ENCODE results near the gene SPINK2.

SPINK2 gene

DNA sequence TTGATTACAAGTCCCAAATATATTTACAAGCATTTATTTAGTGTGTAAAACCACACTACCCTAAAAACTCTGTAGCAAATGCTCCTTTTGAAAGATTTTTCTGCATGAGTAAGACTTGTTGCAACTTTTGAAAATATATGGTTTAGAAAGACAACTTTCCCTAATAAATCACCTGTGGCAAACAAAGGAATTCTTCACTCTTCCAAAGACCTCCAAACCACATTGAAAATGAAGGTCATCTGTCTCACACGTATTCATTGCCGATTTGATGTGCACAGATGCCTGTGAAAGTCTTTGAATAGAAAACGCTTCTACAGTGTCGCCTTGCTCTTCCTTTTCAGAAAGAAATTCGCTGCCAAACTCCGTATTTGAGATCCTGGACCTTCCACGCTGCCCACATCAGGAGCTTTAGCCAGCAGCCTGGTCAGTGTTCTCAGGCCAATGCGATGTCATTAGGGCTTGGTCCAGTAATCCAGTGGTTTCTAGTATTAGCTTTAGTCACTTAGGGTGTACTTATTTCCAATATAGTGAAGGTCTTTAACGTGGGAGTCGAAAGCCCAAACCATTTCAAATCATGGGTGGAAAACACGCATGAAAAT, 22.2 kb downstream of the SPINK2 start:
- no peak overlapping the region for H2AK5ac ChIP-seq (ENCODE audit: low read length)
- H3K27ac ChIP-seq (ENCODE audit: low read depth, low read length) = no peak overlapping the region
- no CpG with 5 or more reads among the region's 11 CpGs for WGBS (ENCODE audit: extremely low coverage, insufficient coverage, insufficient read length)
- no peak overlapping the region for H3K4me2 ChIP-seq (ENCODE audit: low read length)
- no peak overlapping the region for H2BK120ac ChIP-seq (ENCODE audit: insufficient read depth, low read length, poor library complexity)
- no peak overlapping the region for H2AFZ ChIP-seq (ENCODE audit: insufficient read depth, low read length, poor library complexity)
- H3K14ac ChIP-seq (ENCODE audit: low read length) = no peak overlapping the region
- H3K79me1 ChIP-seq (ENCODE audit: low read length) = no peaks in the 10 kb centered on the region
- no peak overlapping the region for H3K23ac ChIP-seq (ENCODE audit: low read length)
- H3K18ac ChIP-seq (ENCODE audit: low read length) = no peak overlapping the region
- no peak overlapping the region for H4K12ac ChIP-seq (ENCODE audit: low read depth, low read length)
- no peaks in the 10 kb centered on the region for H3K4me1 ChIP-seq (ENCODE audit: control insufficient read depth in 1 of 2, insufficient read depth in 2 of 2, low read length in 2 of 2)
- no peak for DNase-seq
- H3K36me3 ChIP-seq (ENCODE audit: control insufficient read depth in 1 of 2, insufficient read depth in 2 of 2, low read length in 2 of 2) = no peaks in the 10 kb centered on the region
- no peak overlapping the region for H2BK12ac ChIP-seq (ENCODE audit: low read length)
- no peaks in the 10 kb centered on the region for H3K79me2 ChIP-seq (ENCODE audit: control insufficient read depth, insufficient read depth, low read length, poor library complexity)
- H4K91ac ChIP-seq (ENCODE audit: low read depth, low read length) = no peak overlapping the region
- no peaks in the 10 kb centered on the region for H3K27me3 ChIP-seq (ENCODE audit: insufficient read depth, low read length)
- no peaks in the 10 kb centered on the region for H3K9me3 ChIP-seq (ENCODE audit: insufficient read depth, low read depth, low read length)
- no peak overlapping the region for H4K8ac ChIP-seq (ENCODE audit: low read depth, low read length)
- no peak overlapping the region for H2BK5ac ChIP-seq (ENCODE audit: low read depth, low read length, poor library complexity)
- no peak overlapping the region for H3K9ac ChIP-seq (ENCODE audit: low read length)
- no peak overlapping the region for H3K4me3 ChIP-seq (ENCODE audit: low read depth, low read length)
- H3K4ac ChIP-seq (ENCODE audit: low read depth, low read length) = no peak overlapping the region

- H4K8ac ChIP-seq (ENCODE audit: low read depth, low read length) = no peak overlapping the region
- no peak overlapping the region for H3K23ac ChIP-seq (ENCODE audit: low read length)
- no peaks in the 10 kb centered on the region for H3K79me1 ChIP-seq (ENCODE audit: low read length)
- H2BK5ac ChIP-seq (ENCODE audit: low read depth, low read length, poor library complexity) = no peak overlapping the region
- no peak overlapping the region for H3K4me2 ChIP-seq (ENCODE audit: low read length)
- H3K36me3 ChIP-seq (ENCODE audit: control insufficient read depth in 1 of 2, insufficient read depth in 2 of 2, low read length in 2 of 2) = no peaks in the 10 kb centered on the region
- H2BK12ac ChIP-seq (ENCODE audit: low read length) = no peak overlapping the region
- no peak overlapping the region for H3K27ac ChIP-seq (ENCODE audit: low read depth, low read length)
- H4K91ac ChIP-seq (ENCODE audit: low read depth, low read length) = no peak overlapping the region
- WGBS (ENCODE audit: extremely low coverage, insufficient coverage, insufficient read length) = no CpG with 5 or more reads among the region's 3 CpGs
- no peak overlapping the region for H3K4me3 ChIP-seq (ENCODE audit: low read depth, low read length)
- H3K4ac ChIP-seq (ENCODE audit: low read depth, low read length) = no peak overlapping the region
- H3K18ac ChIP-seq (ENCODE audit: low read length) = no peak overlapping the region
- no peak overlapping the region for H3K14ac ChIP-seq (ENCODE audit: low read length)
- no peaks in the 10 kb centered on the region for H3K27me3 ChIP-seq (ENCODE audit: insufficient read depth, low read length)
- H4K12ac ChIP-seq (ENCODE audit: low read depth, low read length) = no peak overlapping the region
- no peak overlapping the region for H2AFZ ChIP-seq (ENCODE audit: insufficient read depth, low read length, poor library complexity)
- H3K79me2 ChIP-seq (ENCODE audit: control insufficient read depth, insufficient read depth, low read length, poor library complexity) = no peaks in the 10 kb centered on the region
- H2AK5ac ChIP-seq (ENCODE audit: low read length) = no peak overlapping the region
- H3K9ac ChIP-seq (ENCODE audit: low read length) = no peak overlapping the region
- H3K4me1 ChIP-seq (ENCODE audit: control insufficient read depth in 1 of 2, insufficient read depth in 2 of 2, low read length in 2 of 2) = no peaks in the 10 kb centered on the region
- no peak for DNase-seq
- no peak overlapping the region for H2BK120ac ChIP-seq (ENCODE audit: insufficient read depth, low read length, poor library complexity)
- H3K9me3 ChIP-seq (ENCODE audit: insufficient read depth, low read depth, low read length) = no peaks in the 10 kb centered on the region
Measured at GRCh38 chr4:56796211-56796610, 25.3 kb downstream of the SPINK2 start.

DNA sequence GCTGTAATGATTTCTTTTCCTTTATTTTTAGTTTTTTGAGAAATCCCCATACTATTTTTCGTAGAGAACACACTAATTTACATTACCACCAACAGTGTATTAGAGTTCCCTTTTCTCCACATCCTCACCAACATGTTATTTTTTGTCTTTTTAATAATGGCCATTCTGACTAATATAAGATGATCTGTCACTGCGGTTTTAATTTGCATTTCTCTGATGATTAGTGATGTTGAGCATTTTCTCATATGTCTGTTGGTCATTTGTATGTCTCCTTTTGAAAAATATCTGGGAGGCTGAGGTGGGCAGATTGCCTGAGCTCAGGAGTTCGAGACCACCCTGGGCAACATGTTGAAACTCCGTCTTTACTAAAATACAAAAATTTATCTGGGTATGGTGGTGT, 30.2 kb downstream of the SPINK2 start:
- Histone ChIP-seq H2BK12ac (ENCODE audit: low read length) (no peak overlapping the region), H3K9me3 (ENCODE audit: insufficient read depth, low read depth, low read length) (no peaks in the 10 kb centered on the region), H3K79me2 (ENCODE audit: control insufficient read depth, insufficient read depth, low read length, poor library complexity) (no peaks in the 10 kb centered on the region), H2AFZ (ENCODE audit: insufficient read depth, low read length, poor library complexity) (no peak overlapping the region), H3K27ac (ENCODE audit: low read depth, low read length) (no peak overlapping the region), H3K36me3 (ENCODE audit: control insufficient read depth in 1 of 2, insufficient read depth in 2 of 2, low read length in 2 of 2) (no peaks in the 10 kb centered on the region), H3K27me3 (ENCODE audit: insufficient read depth, low read length) (no peaks in the 10 kb centered on the region), H2BK120ac (ENCODE audit: insufficient read depth, low read length, poor library complexity) (no peak overlapping the region), H4K8ac (ENCODE audit: low read depth, low read length) (no peak overlapping the region), H3K9ac (ENCODE audit: low read length) (no peak overlapping the region), H3K4me3 (ENCODE audit: low read depth, low read length) (no peak overlapping the region), H4K12ac (ENCODE audit: low read depth, low read length) (no peak overlapping the region), H2AK5ac (ENCODE audit: low read length) (no peak overlapping the region), H4K91ac (ENCODE audit: low read depth, low read length) (no peak overlapping the region), H3K18ac (ENCODE audit: low read length) (no peak overlapping the region), H3K79me1 (ENCODE audit: low read length) (no peaks in the 10 kb centered on the region), H2BK5ac (ENCODE audit: low read depth, low read length, poor library complexity) (no peak overlapping the region), H3K4me2 (ENCODE audit: low read length) (no peak overlapping the region), H3K4ac (ENCODE audit: low read depth, low read length) (no peak overlapping the region), H3K14ac (ENCODE audit: low read length) (no peak overlapping the region), H3K23ac (ENCODE audit: low read length) (no peak overlapping the region), H3K4me1 (ENCODE audit: control insufficient read depth in 1 of 2, insufficient read depth in 2 of 2, low read length in 2 of 2) (peaks cover 0 to 2% of the 10 kb centered on the region in 2 experiments)
- WGBS (ENCODE audit: extremely low coverage, insufficient coverage, insufficient read length) = no CpG with 5 or more reads among the region's 4 CpGs
- no peak for DNase-seq

DNA sequence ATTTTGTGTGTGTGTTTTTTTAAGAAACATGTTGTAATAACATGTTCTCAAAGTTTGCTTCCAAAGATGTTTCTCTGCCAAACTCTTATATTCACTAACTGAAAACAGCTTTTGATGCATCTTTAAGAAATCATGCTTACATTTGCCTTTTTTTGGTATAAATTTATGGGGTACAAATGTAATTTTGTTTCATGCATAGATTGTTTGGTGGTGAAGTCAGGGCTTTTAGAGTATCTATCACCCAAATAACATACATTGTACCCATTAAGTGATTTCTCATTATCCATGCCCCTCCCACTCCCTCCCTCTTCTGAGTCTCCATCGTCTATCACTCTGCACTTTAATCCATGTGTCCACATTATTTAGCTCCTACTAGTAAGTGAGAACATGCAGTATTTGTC, 30.8 kb downstream of the SPINK2 start:
- Histone ChIP-seq H3K4ac (ENCODE audit: low read depth, low read length) (no peak overlapping the region), H3K4me3 (ENCODE audit: low read depth, low read length) (no peak overlapping the region), H3K14ac (ENCODE audit: low read length) (no peak overlapping the region), H4K8ac (ENCODE audit: low read depth, low read length) (no peak overlapping the region), H3K27me3 (ENCODE audit: insufficient read depth, low read length) (no peaks in the 10 kb centered on the region), H3K79me2 (ENCODE audit: control insufficient read depth, insufficient read depth, low read length, poor library complexity) (no peaks in the 10 kb centered on the region), H2BK120ac (ENCODE audit: insufficient read depth, low read length, poor library complexity) (no peak overlapping the region), H2BK12ac (ENCODE audit: low read length) (no peak overlapping the region), H4K91ac (ENCODE audit: low read depth, low read length) (no peak overlapping the region), H2BK5ac (ENCODE audit: low read depth, low read length, poor library complexity) (no peak overlapping the region), H3K23ac (ENCODE audit: low read length) (no peak overlapping the region), H2AFZ (ENCODE audit: insufficient read depth, low read length, poor library complexity) (no peak overlapping the region), H2AK5ac (ENCODE audit: low read length) (no peak overlapping the region), H4K12ac (ENCODE audit: low read depth, low read length) (no peak overlapping the region), H3K27ac (ENCODE audit: low read depth, low read length) (no peak overlapping the region), H3K9ac (ENCODE audit: low read length) (no peak overlapping the region), H3K36me3 (ENCODE audit: control insufficient read depth in 1 of 2, insufficient read depth in 2 of 2, low read length in 2 of 2) (no peaks in the 10 kb centered on the region), H3K18ac (ENCODE audit: low read length) (no peak overlapping the region), H3K4me2 (ENCODE audit: low read length) (no peak overlapping the region), H3K4me1 (ENCODE audit: control insufficient read depth in 1 of 2, insufficient read depth in 2 of 2, low read length in 2 of 2) (peaks cover 0 to 2% of the 10 kb centered on the region in 2 experiments), H3K79me1 (ENCODE audit: low read length) (no peaks in the 10 kb centered on the region), H3K9me3 (ENCODE audit: insufficient read depth, low read depth, low read length) (no peaks in the 10 kb centered on the region)
- WGBS (ENCODE audit: extremely low coverage, insufficient coverage, insufficient read length) = no CpG with 5 or more reads among the region's 1 CpG
- no peak for DNase-seq
